KMS-11 (cell line): ENCODE data around the gene TMEM19.
"Not testable (repeated sequence)": the region's sequence is repeated elsewhere in the genome, so short reads cannot be mapped to it uniquely, and the experiment has no call there.

ENCODE experiments used
- H2AFZ ChIP-seq: fragments of 200-600 bp; sonication (generic); 2 replicates; pipeline ENCODE4 v1.6.1; 2016; ENCODE audit warnings: antibody characterized with exemption, mixed run types, low read depth
- H3K27ac ChIP-seq: fragments of 200-600 bp; sonication (generic); 2 replicates; pipeline ENCODE4 v1.6.1; 2016; ENCODE audit warnings: mild to moderate bottlenecking, mixed run types
- H3K27me3 ChIP-seq: fragments of 200-600 bp; sonication (generic); 2 replicates; pipeline ENCODE4 v1.6.1; 2017; ENCODE audit warnings: mild to moderate bottlenecking, low read depth, mixed run types, moderate library complexity; ENCODE audit not compliant: insufficient read depth
- H3K36me3 ChIP-seq: fragments of 200-600 bp; sonication (generic); 2 replicates; pipeline ENCODE4 v1.6.1; 2017; ENCODE audit warnings: mild to moderate bottlenecking, mixed run types; ENCODE audit not compliant: insufficient read depth
- H3K4me1 ChIP-seq: fragments of 200-600 bp; sonication (generic); 2 replicates; pipeline ENCODE4 v1.6.1; 2016; ENCODE audit warnings: mild to moderate bottlenecking, low read depth, mixed run types; ENCODE audit not compliant: poor library complexity, severe bottlenecking
- H3K4me2 ChIP-seq: fragments of 200-600 bp; sonication (generic); 2 replicates; pipeline ENCODE4 v1.7.0; 2016; ENCODE audit warnings: mild to moderate bottlenecking, mixed run types
- H3K4me3 ChIP-seq: fragments of 200-600 bp; sonication (generic); IDR thresholded peaks from 2 replicates; pipeline ENCODE4 v1.6.1; 2017; ENCODE audit warnings: low read depth, low read length, mixed read lengths; ENCODE audit not compliant: insufficient read depth
- H3K79me2 ChIP-seq: fragments of 200-600 bp; sonication (generic); 2 replicates; pipeline ENCODE4 v1.6.1; 2016; ENCODE audit warnings: low read depth, mixed run types; ENCODE audit not compliant: insufficient read depth
- H3K9ac ChIP-seq: fragments of 200-600 bp; sonication (generic); 2 replicates; pipeline ENCODE4 v1.6.1; 2016; ENCODE audit warnings: mild to moderate bottlenecking, mixed run types
- H4K20me1 ChIP-seq: fragments of 200-600 bp; sonication (generic); 2 replicates; pipeline ENCODE4 v1.6.1; 2016; ENCODE audit warnings: mild to moderate bottlenecking, mixed run types; ENCODE audit not compliant: insufficient read depth
- TF ChIP-seq, protein P1 (sequence below): fragments of 200-600 bp; sonication (generic); conservative IDR thresholded peaks from 2 replicates; pipeline ENCODE4 v1.6.1; 2017; ENCODE audit warnings: low read depth, mild to moderate bottlenecking, antibody characterized with exemption, low read length, moderate library complexity, mixed read lengths

The TMEM19 gene

GRCh38 chr12:71685312-71685906 is 473 bp upstream of the TMEM19 start:
- H3K79me2 ChIP-seq, result no peaks in the 10 kb centered on the region; the same call in 1 of the 2 replicates
- peak overlapping the region; percentile 68 for H3K9ac ChIP-seq
- H3K27me3 ChIP-seq, result no peaks in the 10 kb centered on the region
- peaks cover 26% of the 10 kb centered on the region for H3K4me1 ChIP-seq
- H3K27ac ChIP-seq, result peak overlapping the region; percentile 57
- H3K36me3 ChIP-seq, result no peaks in the 10 kb centered on the region
- no peaks in the 10 kb centered on the region for H4K20me1 ChIP-seq
- peak overlapping the region; percentile 80 for H3K4me3 ChIP-seq
- peak overlapping the region; percentile 79 for H2AFZ ChIP-seq
- TF ChIP-seq, protein P1, sequence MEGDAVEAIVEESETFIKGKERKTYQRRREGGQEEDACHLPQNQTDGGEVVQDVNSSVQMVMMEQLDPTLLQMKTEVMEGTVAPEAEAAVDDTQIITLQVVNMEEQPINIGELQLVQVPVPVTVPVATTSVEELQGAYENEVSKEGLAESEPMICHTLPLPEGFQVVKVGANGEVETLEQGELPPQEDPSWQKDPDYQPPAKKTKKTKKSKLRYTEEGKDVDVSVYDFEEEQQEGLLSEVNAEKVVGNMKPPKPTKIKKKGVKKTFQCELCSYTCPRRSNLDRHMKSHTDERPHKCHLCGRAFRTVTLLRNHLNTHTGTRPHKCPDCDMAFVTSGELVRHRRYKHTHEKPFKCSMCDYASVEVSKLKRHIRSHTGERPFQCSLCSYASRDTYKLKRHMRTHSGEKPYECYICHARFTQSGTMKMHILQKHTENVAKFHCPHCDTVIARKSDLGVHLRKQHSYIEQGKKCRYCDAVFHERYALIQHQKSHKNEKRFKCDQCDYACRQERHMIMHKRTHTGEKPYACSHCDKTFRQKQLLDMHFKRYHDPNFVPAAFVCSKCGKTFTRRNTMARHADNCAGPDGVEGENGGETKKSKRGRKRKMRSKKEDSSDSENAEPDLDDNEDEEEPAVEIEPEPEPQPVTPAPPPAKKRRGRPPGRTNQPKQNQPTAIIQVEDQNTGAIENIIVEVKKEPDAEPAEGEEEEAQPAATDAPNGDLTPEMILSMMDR, result no peak
- peak overlapping the region; percentile 56 for H3K4me2 ChIP-seq

GRCh38 chr12:71686658-71687025 is 760 bp downstream of the TMEM19 start:
- TF ChIP-seq, protein P1, result no peak
- Histone ChIP-seq H3K9ac (peak overlapping the region; percentile 68; the same call in 1 of the 2 replicates), H3K27ac (peak overlapping the region; percentile 57), H2AFZ (peak overlapping the region; percentile 79), H3K4me1 (peaks cover 35% of the 10 kb centered on the region), H4K20me1 (no peaks in the 10 kb centered on the region), H3K36me3 (no peaks in the 10 kb centered on the region), H3K4me2 (peak overlapping the region; percentile 56), H3K27me3 (no peaks in the 10 kb centered on the region), H3K4me3 (no peak overlapping the region), H3K79me2 (no peaks in the 10 kb centered on the region; the same call in 1 of the 2 replicates)

DNA sequence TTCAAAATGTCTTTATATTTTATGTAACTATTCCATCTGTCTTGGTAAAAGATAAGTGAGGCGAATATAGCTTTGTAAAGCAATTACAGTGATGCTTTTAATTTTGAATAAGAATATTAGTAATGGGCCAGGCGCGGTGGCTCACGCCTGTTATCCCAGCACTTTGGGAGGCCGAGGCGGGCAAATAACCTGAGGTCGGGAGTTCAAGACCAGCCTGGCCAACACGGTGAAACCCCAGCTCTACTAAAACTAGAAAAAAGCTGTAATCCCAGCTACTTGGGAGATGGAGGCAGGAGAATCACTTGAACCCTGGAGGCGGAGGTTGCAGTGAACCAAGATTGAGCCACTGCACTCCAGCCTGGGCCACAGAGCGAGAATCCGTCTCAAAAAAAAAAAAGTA is 1.3 kb downstream of the TMEM19 start:
- Histone ChIP-seq H3K4me2 (peak overlapping the region; percentile 56), H3K4me1 (peaks cover 40% of the 10 kb centered on the region)
- not testable (repeated sequence) for H2AFZ ChIP-seq, H3K9ac ChIP-seq, H3K4me3 ChIP-seq, H3K27me3 ChIP-seq, H4K20me1 ChIP-seq, H3K36me3 ChIP-seq, H3K27ac ChIP-seq, H3K79me2 ChIP-seq

- Histone ChIP-seq H3K4me3 (no peak overlapping the region), H3K27me3 (no peaks in the 10 kb centered on the region), H3K9ac (no peak overlapping the region), H3K79me2 (no peaks in the 10 kb centered on the region; the same call in 1 of the 2 replicates), H3K36me3 (no peaks in the 10 kb centered on the region), H3K4me2 (no peak overlapping the region), H4K20me1 (no peaks in the 10 kb centered on the region), H3K4me1 (peaks cover 51% of the 10 kb centered on the region), H3K27ac (no peak overlapping the region), H2AFZ (no peak overlapping the region)
- TF ChIP-seq, protein P1, result no peak
These were observed 3.2 kb downstream of the TMEM19 start for GRCh38 chr12:71688961-71689570.
